ENCODE data around the gene RGS17.
"Not testable (repeated sequence)": the region's sequence is repeated elsewhere in the genome, so short reads cannot be mapped to it uniquely, and the experiment has no call there.

Gene RGS17

DNA sequence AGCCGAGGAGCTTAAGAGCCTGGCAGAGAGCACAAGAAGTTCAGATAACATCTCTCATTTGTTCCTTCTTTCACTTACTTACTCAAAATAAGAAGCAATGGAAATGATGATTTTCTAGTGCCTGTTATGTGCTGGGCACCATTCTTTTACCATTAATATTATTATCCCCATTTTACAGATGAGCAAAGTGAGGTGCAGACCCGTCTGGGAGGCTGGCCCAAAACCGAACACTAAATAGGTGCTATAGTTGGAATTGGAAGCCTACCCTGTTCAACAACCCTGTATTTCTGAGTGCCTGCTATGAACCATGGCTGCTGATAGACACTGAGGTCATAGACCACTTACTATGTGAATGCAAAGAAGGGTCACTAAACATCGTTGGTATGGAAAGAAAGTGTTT lies 103.6 kb downstream of the RGS17 start:
- DNase-seq: no peak

DNA sequence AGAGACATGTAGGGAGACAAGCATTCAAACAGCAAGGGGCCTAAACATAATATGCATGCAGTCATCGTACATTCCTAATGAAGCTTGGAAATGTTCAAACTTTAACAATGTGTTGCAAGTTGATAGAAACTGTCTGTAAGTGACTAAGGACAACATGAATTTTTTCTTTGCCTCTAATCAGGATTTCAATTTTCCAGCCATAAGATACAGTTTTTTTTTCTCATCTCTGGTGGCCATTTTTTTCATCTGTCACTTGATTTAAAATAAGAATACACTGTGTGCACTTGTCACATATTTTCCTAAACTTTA lies 106.4 kb downstream of the RGS17 start:
- no peak for DNase-seq

DNA sequence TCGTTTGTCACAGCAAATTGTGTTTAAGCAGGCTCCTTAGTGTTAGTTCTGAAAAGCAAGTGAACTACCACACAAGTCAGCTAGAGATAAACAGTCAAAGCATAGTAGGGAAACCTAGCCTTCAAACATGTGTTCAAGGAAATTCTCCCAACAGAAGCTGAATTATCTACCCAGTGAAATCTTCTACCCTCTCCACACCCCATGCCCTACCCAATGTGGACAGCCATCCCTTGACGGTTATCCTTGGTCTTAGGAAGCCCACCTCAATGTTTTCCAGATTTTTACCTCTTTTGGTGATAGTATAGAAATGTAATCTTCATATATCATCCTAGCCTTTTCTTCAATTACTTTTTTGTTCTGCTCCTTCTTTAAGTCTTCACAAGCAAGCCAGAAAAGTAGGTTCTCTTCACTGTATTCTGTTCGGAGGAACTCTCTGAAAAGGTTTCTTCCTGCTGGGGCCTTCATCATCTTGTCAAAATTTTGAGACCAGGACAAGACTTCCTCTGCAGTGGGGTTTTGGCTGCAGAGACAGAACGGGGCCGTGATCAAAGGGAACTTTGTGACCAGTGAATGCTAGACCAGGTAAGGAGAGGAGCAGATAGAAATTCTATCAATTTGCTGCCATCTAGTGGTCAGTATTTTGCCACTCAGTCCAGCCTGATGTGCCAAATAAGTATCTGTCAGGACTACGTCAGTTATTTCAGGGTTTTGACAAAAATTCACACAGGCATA lies 106.9 kb downstream of the RGS17 start:
- DNase-seq: peak; percentile 4

- no peak for DNase-seq
These were observed 112.7 kb downstream of the RGS17 start for GRCh38 chr6:153018355-153018754.

DNA sequence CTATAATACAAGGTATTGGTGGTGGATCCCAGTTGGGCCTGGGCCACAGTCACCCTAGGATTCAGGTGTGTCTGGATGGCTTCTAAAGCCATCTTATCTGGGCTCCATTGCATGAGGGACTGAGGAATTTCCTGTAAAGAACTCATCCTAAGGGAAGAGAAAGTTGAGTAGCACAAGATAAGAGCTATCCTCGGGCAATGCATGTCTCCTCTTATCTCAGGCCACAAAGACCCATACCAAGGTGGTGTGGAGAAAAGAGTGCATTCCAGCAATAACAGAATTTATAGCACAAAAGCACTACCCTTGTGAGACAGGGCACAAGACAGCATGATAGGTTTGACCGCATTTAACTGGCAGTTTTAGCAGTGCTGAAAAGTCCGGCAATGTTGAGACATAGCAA lies 114.2 kb downstream of the RGS17 start:
- no peak for DNase-seq

- DNase-seq: no peak
These were observed 115.9 kb downstream of the RGS17 start for GRCh38 chr6:153015094-153015640.

GRCh38 chr6:153013438-153013837 lies 117.6 kb downstream of the RGS17 start:
- no peak for DNase-seq

DNA sequence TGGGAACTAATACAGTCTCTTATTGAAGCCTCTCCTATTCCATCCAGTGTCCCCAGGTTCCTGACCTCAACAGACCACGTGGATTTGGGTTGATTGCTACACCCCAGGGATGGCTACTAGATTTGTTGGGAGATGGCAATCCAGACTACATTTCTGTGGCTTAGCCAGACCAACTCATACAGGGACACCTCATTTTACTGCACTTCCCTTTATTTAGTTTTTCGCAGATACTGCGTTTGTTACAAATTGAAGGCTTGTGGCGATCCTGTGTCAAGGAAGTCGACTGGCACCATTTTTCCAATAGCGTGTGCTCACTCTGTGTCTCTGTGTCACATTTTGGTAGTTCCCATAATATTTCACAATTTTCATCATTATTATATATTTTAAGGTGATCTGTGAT lies 118.2 kb downstream of the RGS17 start:
- no peak for DNase-seq

DNA sequence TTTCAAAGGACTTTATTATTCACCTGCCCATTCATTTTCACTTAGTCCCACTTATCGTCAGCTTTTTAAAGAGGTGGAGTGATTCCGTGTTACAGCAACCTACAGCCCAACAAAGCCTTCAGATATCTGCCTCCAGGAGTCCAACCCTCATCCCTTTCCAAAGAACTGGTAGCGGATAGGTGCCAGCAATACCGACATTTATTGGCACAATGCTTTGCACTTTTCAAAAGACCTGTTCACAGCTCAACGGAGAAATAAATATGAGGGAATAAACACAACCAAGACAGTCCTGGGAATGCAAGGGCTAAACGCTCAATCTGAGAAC lies 127.8 kb downstream of the RGS17 start:
- DNase-seq: no peak

DNA sequence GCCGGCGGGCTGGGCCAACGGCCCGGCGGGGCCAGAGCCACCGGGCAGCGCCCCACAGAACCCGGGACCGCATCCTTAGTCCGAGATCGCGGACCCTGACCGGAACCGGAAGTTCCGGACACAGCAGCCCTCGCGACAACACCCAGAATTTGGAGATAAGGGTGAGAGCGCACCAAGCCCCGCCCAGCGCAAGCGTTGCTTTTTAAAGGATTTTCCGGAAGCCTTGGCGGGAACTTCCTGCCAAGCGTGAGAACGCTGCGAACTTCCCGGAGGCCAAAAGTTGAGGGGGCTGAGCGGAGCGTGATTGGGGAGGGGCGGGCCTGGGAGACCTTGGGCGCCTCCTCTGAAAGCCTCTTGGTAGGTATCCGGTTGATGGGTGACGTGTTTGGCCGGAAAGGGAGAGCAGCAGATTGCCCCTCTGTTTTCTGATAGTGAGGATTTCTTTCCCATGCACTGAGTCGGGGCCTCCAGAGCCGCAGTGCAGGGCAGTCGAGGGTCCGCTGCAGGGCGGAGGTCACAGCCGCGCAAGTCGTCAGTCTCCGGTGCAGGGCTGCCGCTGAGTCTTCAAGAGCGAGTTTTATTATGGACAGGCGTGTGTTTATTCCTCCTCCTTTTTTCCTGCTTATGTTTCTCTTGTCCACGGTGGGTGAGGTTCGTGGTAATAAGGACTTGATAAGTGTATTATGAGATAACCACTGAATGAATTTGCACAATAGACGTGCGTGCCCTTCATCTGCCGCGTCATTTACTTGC lies 128.3 kb downstream of the RGS17 start, which contains the start of gene MTRF1L:
Gene MTRF1L, minus strand, starts transcription at position 97 of the 753 bp plus-strand sequence. Its CDS starts 24 bp downstream, at position 73.
- peak; percentile 85 for DNase-seq

- DNase-seq: no peak
These were observed 129.1 kb downstream of the RGS17 start for GRCh38 chr6:153001767-153002612.

- not testable (repeated sequence) for DNase-seq
These were observed 130.3 kb downstream of the RGS17 start for GRCh38 chr6:153000790-153001189.

DNA sequence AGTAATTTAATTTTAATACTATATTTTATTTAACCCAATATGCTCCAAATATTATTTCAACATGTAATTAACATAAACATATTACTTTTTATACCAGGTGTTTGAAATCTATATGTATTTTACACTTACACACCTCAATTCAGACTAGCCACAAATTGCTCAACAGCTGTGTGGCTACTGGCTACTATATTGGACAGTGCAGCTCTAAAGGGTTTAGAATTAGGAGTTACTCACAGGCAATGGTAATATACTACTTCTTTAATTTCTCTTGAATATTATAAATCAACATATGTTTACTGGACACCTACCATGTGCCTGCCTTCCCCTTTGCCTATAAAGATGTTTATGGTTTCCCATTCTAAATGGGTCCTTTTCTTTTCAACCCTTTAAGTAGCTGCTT lies 130.8 kb downstream of the RGS17 start:
- no peak for DNase-seq

DNA sequence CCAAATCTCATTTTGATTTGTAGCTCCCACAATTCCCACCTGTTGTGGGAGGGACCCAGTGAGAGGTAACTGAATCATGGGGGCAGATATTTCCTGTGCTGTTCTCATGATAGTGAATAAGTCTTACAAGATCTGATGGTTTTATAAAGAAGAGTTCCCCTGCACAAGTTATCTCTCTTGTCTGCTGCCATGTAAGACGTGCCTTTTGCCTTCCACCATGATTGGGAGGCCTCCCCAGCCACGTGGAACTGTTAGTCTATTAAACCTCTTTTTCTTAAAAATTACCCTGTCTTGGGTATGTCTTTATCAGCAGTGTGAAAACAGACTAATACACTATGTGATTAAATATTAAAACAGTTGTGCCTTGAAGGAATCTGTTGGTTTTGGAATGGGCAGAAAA lies 131.5 kb downstream of the RGS17 start:
- not testable (repeated sequence) for DNase-seq

- DNase-seq: no peak
These were observed 137.2 kb downstream of the RGS17 start for GRCh38 chr6:152993847-152994246.

- no peak for DNase-seq
These were observed 137.7 kb downstream of the RGS17 start for GRCh38 chr6:152993431-152993830.

DNA sequence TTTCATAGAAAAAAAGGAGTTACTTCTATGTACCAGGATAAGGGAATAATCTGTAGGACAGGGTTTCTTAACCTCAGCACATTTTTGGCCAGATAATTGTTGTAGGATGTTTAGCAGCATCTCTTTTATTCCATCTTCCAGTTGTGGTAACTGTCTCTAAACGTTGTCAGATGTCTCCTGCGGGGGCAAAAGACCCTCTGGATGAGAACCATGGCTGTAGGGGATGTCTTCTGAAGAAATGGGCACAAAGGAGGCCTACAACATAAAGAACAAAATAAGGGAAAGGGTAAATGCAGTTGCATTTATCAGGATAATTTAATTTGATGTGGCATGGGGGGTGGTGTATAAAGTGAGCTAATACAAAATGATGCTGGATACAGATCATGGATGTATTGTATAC lies 144.1 kb downstream of the RGS17 start:
- DNase-seq: no peak

DNA sequence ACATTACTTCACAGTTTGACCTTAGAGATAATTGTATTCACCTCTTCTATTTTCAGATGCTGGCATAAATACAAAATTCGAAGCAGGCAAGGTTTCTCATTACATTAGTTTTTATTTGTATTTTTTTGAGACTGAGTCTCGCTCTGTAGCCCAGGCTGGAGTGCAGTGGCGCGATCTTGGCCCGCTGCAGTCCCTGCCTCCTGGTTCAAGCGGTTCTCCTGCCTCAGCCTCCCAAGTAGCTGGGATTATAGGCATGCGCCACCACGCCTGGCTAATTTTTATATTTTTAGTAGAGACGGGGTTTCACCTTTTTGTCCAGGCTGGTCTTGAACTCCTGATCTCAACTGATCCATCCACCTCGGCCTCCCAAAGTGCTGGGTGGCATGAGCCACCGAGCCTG lies 145.8 kb downstream of the RGS17 start:
- not testable (repeated sequence) for DNase-seq

GRCh38 chr6:152984513-152984872 lies 146.6 kb downstream of the RGS17 start:
- DNase-seq: no peak

GRCh38 chr6:152983637-152984512 lies 147.2 kb downstream of the RGS17 start:
- peak; percentile 70 for DNase-seq

DNA sequence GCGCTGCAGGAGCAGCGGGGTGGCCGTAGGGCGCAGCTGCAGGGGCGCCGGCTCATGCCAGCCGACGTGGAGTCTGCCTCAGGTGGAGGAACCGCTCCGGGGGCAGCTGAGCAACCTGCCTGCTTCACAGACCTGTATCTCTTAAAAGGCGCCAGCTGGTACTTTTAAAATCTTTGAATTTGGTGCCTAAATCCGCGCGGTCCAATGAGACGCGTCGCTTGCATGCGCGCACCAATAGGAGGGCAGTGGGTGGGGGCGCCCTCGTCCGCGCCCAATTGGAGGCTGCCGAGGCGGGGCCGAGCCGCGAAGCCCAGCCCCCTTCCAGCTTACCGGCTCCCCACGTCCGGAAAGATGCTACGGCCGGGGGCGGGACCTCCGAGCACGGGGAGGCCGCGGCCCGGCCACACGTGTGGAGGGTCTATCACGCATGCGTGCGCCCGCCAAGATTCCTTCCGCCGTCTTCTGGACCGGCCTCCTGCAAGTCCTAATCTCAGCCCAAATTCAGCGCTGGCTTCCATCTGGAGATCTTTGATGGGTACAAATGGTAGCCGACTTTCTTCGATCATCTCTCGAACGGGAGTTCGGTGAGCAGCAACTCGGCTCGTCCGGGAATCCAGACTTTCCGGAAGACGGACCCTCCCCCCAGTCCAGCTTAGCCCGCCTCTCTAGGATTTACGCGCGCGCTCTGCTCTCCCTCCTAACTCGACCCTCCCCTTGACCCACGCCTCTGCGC lies 148.0 kb downstream of the RGS17 start, which contains the start of gene FBXO5:
Gene FBXO5, minus strand, starts transcription at position 138 of the 733 bp plus-strand sequence. Its CDS starts 82 bp downstream, at position 56.
- DNase-seq: peak; percentile 97

Measured in NK-92 treated with Interleukin-12 subunit alpha and Interleukin-12 subunit beta, amount 100 ng/mL, for 24 hours (cell line).